GM23338 (cell line): ENCODE measurements around the gene ABR. TPM values are rescaled to one million over a fixed set of nuclear protein-coding genes. Genes with fewer than 3 reads are reported as not detected.

Experiments
- ATAC-seq: fragments of 200-7000 bp; cut with Tn5 transposase; 3 replicates; pipeline ENCODE4 v1.9.1; 2020
- DNase-seq: peaks from one replicate; pipeline ENCODE4 v3.0.0-alpha.2; 2015; ENCODE audit warnings: low spot score
- H2AFZ ChIP-seq: fragments of 200-600 bp; sonication (generic); 2 replicates; pipeline ENCODE4 v1.8.0; 2016; ENCODE audit warnings: antibody characterized with exemption, mild to moderate bottlenecking, moderate library complexity
- H3F3A ChIP-seq: fragments of 200-600 bp; sonication (generic); replicated peaks from 2 replicates; pipeline ENCODE4 v1.8.0; 2017; ENCODE audit warnings: antibody characterized with exemption, mixed run types, low read depth
- H3K27ac ChIP-seq: fragments of 200-600 bp; sonication (generic); 2 replicates; pipeline ENCODE4 v1.6.1; 2016; ENCODE audit warnings: low read depth
- H3K27me3 ChIP-seq: fragments of 200-600 bp; sonication (generic); 2 replicates; pipeline ENCODE4 v1.8.0; 2016; ENCODE audit warnings: mild to moderate bottlenecking, mixed run types, moderate library complexity; ENCODE audit not compliant: insufficient read depth
- H3K36me3 ChIP-seq: fragments of 200-600 bp; sonication (generic); 2 replicates; pipeline ENCODE4 v1.8.0; 2016; ENCODE audit warnings: mild to moderate bottlenecking; ENCODE audit not compliant: insufficient read depth
- H3K4me1 ChIP-seq: fragments of 200-600 bp; sonication (generic); 2 replicates; pipeline ENCODE4 v1.8.0; 2016; ENCODE audit warnings: mild to moderate bottlenecking, moderate library complexity; ENCODE audit not compliant: insufficient read depth
- H3K4me2 ChIP-seq: fragments of 200-600 bp; sonication (generic); 2 replicates; pipeline ENCODE4 v1.7.1; 2017; ENCODE audit warnings: mixed run types
- H3K4me3 ChIP-seq: fragments of 200-600 bp; sonication (generic); 2 replicates; pipeline ENCODE4 v1.6.1; 2016; ENCODE audit warnings: mixed run types
- H3K79me2 ChIP-seq: fragments of 200-600 bp; sonication (generic); replicated peaks from 2 replicates; pipeline ENCODE4 v1.8.0; 2017; ENCODE audit warnings: mild to moderate bottlenecking; ENCODE audit not compliant: insufficient read depth
- H3K9me2 ChIP-seq: fragments of 200-600 bp; sonication (generic); 2 replicates; pipeline ENCODE4 v1.8.0; 2017; ENCODE audit not compliant: insufficient read depth
- H4K20me1 ChIP-seq: fragments of 200-600 bp; sonication (generic); replicated peaks from 2 replicates; pipeline ENCODE4 v1.8.0; 2017; ENCODE audit warnings: mild to moderate bottlenecking; ENCODE audit not compliant: insufficient read depth
- H3K27ac Mint-ChIP-seq: 2 replicates; pipeline ENCODE4 v1.8.0; 2020; ENCODE audit warnings: inconsistent platforms, mild to moderate bottlenecking, moderate library complexity, mixed read lengths
- H3K27me3 Mint-ChIP-seq: 3 replicates; pipeline ENCODE4 v1.8.0; 2022; ENCODE audit warnings: low read depth, mild to moderate bottlenecking, moderate library complexity, mixed read lengths, inconsistent platforms; ENCODE audit not compliant: insufficient read depth, poor library complexity
- H3K36me3 Mint-ChIP-seq: 3 replicates; pipeline ENCODE4 v1.8.0; 2021; ENCODE audit warnings: low read depth, mild to moderate bottlenecking, inconsistent platforms, moderate library complexity, mixed read lengths
- H3K4me1 Mint-ChIP-seq: 3 replicates; pipeline ENCODE4 v1.8.0; 2020; ENCODE audit warnings: mild to moderate bottlenecking, inconsistent platforms, mixed read lengths
- H3K4me3 Mint-ChIP-seq: 3 replicates; pipeline ENCODE4 v1.8.0; 2021; ENCODE audit warnings: moderate library complexity, mild to moderate bottlenecking, inconsistent platforms, mixed read lengths
- H3K9me3 Mint-ChIP-seq: 3 replicates; pipeline ENCODE4 v1.8.0; 2020; ENCODE audit warnings: moderate library complexity, mild to moderate bottlenecking, inconsistent platforms, mixed read lengths
- CREB1 ChIP-seq: fragments of 250-450 bp; sonication (Bioruptor Pico); IDR thresholded peaks from 2 replicates; pipeline ENCODE4 v1.5.0; 2020; ENCODE audit warnings: low read depth, mild to moderate bottlenecking, moderate library complexity
- EZH2 ChIP-seq: fragments of 200-600 bp; sonication (generic); IDR thresholded peaks from one replicate; pipeline ENCODE4 v1.8.0; 2017; ENCODE audit warnings: antibody characterized with exemption, mild to moderate bottlenecking, low read depth; ENCODE audit not compliant: unreplicated experiment
- EZH2phosphoT487 ChIP-seq: fragments of 200-600 bp; sonication (generic); IDR thresholded peaks from one replicate; pipeline ENCODE4 v1.8.1; 2018; ENCODE audit warnings: antibody characterized with exemption; ENCODE audit not compliant: unreplicated experiment
- JUNB ChIP-seq: IDR thresholded peaks from one replicate; pipeline ENCODE4 v1.6.1; 2016; ENCODE audit warnings: antibody characterized with exemption; ENCODE audit not compliant: unreplicated experiment
- NANOG ChIP-seq: IDR thresholded peaks from 2 replicates; pipeline ENCODE4 v1.6.1; 2016; ENCODE audit warnings: antibody characterized with exemption, borderline replicate concordance
- POLR2AphosphoS5 ChIP-seq: IDR thresholded peaks from 2 replicates; pipeline ENCODE4 v1.6.1; 2016; ENCODE audit warnings: antibody characterized with exemption, low read depth
- STAT1 ChIP-seq: IDR thresholded peaks from one replicate; pipeline ENCODE4 v1.6.1; 2016; ENCODE audit warnings: antibody characterized with exemption; ENCODE audit not compliant: unreplicated experiment
- polyA plus RNA-seq: library from polyadenylated mRNA; unstranded; fragments of >200 nt; fragmentation: Nextera tagmentation; extraction: Ambion mirVana; gene quantifications from 2 replicates; pipeline ENCODE4 v1.2.1, GENCODE V29; 2016
- total RNA-seq: library from RNA; depleted of rRNA; stranded (reverse); fragments of >200 nt; shearing (Covaris generic); gene quantifications from 2 replicates; pipeline ENCODE4 v1.2.3, GENCODE V29; 2014
- TF ChIP-seq, protein P1 (sequence below): IDR thresholded peaks from 2 replicates; pipeline ENCODE4 v1.6.1; 2016; ENCODE audit warnings: antibody characterized with exemption
- TF ChIP-seq, protein P2 (sequence below), 2 experiments: fragments of 200-600 bp in 1 of 2; sonication (generic) in 1 of 2; conservative IDR thresholded peaks; 2 replicates each; pipeline versions ENCODE4 v1.5.1 to v1.6.1; 2016 to 2017; ENCODE audit warnings: antibody characterized with exemption in 2 of 2, low read depth in 2 of 2, mild to moderate bottlenecking in 2 of 2, moderate library complexity in 1 of 2
- TF ChIP-seq, protein P3 (sequence below): IDR thresholded peaks from one replicate; pipeline ENCODE4 v1.6.1; 2018; ENCODE audit warnings: antibody characterized with exemption; ENCODE audit not compliant: unreplicated experiment
- TF ChIP-seq, protein P4 (sequence below): fragments of 250-450 bp; sonication (Bioruptor Pico); IDR thresholded peaks from 2 replicates; pipeline ENCODE4 v1.5.0; 2020; ENCODE audit warnings: mild to moderate bottlenecking, moderate library complexity

The ABR gene
- total and polyA plus RNA-seq, 2 experiments from 2014 or later, result 15.0 to 27.7 TPM

DNA sequence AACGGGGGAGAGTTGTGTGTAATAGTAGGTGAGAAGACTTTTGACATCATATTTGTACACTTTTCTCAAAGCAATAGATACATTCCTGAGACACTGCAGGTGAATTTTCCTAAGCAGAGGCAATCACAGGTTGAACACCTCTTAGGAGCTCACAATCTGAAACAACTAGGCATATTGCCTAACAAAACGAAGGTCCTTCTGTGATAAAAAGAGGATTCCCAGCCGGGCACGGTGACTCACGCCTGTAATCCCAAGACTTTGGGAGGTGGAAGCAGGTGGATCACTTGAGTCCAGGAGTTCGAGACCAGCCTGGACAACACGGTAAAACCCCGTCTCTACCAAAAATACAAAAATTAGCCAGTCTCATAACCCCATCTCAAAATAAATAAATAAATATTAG lies 217.6 kb downstream of the ABR start (continued):
- TF ChIP-seq EZH2phosphoT487, result no peak
- no peak for TF ChIP-seq NANOG
- TF ChIP-seq CREB1 (CRISPR knock-in tag), result no peak
- no peak for TF ChIP-seq JUNB
- TF ChIP-seq, protein P1, sequence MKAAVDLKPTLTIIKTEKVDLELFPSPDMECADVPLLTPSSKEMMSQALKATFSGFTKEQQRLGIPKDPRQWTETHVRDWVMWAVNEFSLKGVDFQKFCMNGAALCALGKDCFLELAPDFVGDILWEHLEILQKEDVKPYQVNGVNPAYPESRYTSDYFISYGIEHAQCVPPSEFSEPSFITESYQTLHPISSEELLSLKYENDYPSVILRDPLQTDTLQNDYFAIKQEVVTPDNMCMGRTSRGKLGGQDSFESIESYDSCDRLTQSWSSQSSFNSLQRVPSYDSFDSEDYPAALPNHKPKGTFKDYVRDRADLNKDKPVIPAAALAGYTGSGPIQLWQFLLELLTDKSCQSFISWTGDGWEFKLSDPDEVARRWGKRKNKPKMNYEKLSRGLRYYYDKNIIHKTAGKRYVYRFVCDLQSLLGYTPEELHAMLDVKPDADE, result no peak
- TF ChIP-seq POLR2AphosphoS5, result no peak

DNA sequence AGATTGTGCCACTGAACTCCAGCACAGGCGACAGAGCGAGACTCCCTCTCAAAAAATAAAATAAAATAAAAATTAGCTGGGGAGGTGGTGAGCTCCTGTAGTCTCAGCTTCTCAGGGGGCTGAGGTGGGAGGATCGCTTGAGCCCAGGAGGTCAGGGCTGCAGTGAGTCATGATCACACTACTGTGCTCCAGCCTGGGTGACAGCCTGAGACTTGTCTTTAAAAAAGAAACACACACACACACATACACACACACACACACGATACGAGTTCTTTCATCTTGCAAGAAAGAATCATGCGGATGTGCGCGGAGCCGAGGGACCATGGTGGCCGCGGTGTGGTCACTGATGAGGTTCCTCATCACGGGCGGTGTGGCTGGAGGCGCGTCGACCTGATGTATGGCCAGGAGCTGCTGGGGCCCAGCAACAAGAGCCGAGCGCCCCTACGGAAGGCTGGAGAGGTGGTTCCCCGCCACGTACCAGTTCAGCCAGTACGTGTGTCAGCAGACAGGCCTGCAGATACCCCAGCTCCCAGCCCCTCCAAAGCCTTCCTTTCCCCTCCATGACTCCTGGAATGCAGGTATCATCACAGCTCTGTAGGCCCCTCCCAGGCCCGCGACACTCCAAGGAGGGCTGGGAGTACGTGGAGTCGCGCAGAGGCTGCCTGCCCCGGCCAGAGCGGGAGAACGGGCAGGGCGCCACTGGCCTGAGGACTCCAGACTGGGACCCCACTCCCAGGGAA lies 220.9 kb downstream of the ABR start:
- no peaks in the 10 kb centered on the region for H3K9me3 Mint-ChIP-seq
- Histone ChIP-seq H3K4me2 (no peak overlapping the region), H3K27ac (peak overlapping the region; percentile 89), H3K36me3 (no peaks in the 10 kb centered on the region; the same call in 1 of the 2 replicates), H3K9me2 (no peaks in the 10 kb centered on the region), H3F3A (peaks cover 7% of the 10 kb centered on the region; the same call in 1 of the 2 replicates), H3K79me2 (peaks cover 98% of the 10 kb centered on the region), H3K4me1 (peaks cover 25% of the 10 kb centered on the region), H2AFZ (no peak overlapping the region), H4K20me1 (peaks cover 23% of the 10 kb centered on the region), H3K27me3 (no peaks in the 10 kb centered on the region), H3K4me3 (no peak overlapping the region)
- ATAC-seq (peak; percentile 19), DNase-seq (peak; percentile 60)
- peak overlapping the region; percentile 68; the same call in 1 of the 2 replicates for H3K27ac Mint-ChIP-seq
- H3K4me1 Mint-ChIP-seq, result peaks cover 47% of the 10 kb centered on the region
- H3K27me3 Mint-ChIP-seq, result peaks cover 16% of the 10 kb centered on the region
- peaks cover 19% of the 10 kb centered on the region for H3K36me3 Mint-ChIP-seq
- no peak overlapping the region; the same call in 2 of the 3 replicates for H3K4me3 Mint-ChIP-seq
- TF ChIP-seq JUNB (no peak), EZH2 (no peak), EZH2phosphoT487 (no peak), NANOG (no peak), STAT1 (no peak), CREB1 (CRISPR knock-in tag) (no peak)
- TF ChIP-seq, protein P2, sequence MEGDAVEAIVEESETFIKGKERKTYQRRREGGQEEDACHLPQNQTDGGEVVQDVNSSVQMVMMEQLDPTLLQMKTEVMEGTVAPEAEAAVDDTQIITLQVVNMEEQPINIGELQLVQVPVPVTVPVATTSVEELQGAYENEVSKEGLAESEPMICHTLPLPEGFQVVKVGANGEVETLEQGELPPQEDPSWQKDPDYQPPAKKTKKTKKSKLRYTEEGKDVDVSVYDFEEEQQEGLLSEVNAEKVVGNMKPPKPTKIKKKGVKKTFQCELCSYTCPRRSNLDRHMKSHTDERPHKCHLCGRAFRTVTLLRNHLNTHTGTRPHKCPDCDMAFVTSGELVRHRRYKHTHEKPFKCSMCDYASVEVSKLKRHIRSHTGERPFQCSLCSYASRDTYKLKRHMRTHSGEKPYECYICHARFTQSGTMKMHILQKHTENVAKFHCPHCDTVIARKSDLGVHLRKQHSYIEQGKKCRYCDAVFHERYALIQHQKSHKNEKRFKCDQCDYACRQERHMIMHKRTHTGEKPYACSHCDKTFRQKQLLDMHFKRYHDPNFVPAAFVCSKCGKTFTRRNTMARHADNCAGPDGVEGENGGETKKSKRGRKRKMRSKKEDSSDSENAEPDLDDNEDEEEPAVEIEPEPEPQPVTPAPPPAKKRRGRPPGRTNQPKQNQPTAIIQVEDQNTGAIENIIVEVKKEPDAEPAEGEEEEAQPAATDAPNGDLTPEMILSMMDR (conservative IDR thresholded peaks at IDR 0.05; ENCODE audit: low read depth in 2 of 2), result no peak
- TF ChIP-seq, protein P3, sequence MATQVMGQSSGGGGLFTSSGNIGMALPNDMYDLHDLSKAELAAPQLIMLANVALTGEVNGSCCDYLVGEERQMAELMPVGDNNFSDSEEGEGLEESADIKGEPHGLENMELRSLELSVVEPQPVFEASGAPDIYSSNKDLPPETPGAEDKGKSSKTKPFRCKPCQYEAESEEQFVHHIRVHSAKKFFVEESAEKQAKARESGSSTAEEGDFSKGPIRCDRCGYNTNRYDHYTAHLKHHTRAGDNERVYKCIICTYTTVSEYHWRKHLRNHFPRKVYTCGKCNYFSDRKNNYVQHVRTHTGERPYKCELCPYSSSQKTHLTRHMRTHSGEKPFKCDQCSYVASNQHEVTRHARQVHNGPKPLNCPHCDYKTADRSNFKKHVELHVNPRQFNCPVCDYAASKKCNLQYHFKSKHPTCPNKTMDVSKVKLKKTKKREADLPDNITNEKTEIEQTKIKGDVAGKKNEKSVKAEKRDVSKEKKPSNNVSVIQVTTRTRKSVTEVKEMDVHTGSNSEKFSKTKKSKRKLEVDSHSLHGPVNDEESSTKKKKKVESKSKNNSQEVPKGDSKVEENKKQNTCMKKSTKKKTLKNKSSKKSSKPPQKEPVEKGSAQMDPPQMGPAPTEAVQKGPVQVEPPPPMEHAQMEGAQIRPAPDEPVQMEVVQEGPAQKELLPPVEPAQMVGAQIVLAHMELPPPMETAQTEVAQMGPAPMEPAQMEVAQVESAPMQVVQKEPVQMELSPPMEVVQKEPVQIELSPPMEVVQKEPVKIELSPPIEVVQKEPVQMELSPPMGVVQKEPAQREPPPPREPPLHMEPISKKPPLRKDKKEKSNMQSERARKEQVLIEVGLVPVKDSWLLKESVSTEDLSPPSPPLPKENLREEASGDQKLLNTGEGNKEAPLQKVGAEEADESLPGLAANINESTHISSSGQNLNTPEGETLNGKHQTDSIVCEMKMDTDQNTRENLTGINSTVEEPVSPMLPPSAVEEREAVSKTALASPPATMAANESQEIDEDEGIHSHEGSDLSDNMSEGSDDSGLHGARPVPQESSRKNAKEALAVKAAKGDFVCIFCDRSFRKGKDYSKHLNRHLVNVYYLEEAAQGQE, result no peak
- TF ChIP-seq, protein P4, sequence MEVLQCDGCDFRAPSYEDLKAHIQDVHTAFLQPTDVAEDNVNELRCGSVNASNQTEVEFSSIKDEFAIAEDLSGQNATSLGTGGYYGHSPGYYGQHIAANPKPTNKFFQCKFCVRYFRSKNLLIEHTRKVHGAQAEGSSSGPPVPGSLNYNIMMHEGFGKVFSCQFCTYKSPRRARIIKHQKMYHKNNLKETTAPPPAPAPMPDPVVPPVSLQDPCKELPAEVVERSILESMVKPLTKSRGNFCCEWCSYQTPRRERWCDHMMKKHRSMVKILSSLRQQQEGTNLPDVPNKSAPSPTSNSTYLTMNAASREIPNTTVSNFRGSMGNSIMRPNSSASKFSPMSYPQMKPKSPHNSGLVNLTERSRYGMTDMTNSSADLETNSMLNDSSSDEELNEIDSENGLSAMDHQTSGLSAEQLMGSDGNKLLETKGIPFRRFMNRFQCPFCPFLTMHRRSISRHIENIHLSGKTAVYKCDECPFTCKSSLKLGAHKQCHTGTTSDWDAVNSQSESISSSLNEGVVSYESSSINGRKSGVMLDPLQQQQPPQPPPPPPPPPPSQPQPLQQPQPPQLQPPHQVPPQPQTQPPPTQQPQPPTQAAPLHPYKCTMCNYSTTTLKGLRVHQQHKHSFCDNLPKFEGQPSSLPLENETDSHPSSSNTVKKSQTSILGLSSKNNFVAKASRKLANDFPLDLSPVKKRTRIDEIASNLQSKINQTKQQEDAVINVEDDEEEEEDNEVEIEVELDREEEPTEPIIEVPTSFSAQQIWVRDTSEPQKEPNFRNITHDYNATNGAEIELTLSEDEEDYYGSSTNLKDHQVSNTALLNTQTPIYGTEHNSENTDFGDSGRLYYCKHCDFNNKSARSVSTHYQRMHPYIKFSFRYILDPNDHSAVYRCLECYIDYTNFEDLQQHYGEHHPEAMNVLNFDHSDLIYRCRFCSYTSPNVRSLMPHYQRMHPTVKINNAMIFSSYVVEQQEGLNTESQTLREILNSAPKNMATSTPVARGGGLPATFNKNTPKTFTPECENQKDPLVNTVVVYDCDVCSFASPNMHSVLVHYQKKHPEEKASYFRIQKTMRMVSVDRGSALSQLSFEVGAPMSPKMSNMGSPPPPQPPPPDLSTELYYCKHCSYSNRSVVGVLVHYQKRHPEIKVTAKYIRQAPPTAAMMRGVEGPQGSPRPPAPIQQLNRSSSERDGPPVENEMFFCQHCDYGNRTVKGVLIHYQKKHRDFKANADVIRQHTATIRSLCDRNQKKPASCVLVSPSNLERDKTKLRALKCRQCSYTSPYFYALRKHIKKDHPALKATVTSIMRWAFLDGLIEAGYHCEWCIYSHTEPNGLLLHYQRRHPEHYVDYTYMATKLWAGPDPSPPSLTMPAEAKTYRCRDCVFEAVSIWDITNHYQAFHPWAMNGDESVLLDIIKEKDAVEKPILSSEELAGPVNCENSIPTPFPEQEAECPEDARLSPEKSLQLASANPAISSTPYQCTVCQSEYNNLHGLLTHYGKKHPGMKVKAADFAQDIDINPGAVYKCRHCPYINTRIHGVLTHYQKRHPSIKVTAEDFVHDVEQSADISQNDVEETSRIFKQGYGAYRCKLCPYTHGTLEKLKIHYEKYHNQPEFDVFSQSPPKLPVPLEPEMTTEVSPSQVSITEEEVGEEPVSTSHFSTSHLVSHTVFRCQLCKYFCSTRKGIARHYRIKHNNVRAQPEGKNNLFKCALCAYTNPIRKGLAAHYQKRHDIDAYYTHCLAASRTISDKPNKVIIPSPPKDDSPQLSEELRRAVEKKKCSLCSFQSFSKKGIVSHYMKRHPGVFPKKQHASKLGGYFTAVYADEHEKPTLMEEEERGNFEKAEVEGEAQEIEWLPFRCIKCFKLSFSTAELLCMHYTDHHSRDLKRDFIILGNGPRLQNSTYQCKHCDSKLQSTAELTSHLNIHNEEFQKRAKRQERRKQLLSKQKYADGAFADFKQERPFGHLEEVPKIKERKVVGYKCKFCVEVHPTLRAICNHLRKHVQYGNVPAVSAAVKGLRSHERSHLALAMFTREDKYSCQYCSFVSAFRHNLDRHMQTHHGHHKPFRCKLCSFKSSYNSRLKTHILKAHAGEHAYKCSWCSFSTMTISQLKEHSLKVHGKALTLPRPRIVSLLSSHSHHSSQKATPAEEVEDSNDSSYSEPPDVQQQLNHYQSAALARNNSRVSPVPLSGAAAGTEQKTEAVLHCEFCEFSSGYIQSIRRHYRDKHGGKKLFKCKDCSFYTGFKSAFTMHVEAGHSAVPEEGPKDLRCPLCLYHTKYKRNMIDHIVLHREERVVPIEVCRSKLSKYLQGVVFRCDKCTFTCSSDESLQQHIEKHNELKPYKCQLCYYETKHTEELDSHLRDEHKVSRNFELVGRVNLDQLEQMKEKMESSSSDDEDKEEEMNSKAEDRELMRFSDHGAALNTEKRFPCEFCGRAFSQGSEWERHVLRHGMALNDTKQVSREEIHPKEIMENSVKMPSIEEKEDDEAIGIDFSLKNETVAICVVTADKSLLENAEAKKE, result no peak
